Upper lobe of left lung (tissue), 6 donors: ENCODE results near the gene SVOP. TPM values are rescaled to one million over a fixed set of nuclear protein-coding genes. Genes with fewer than 3 reads are reported as not detected.

Experiments used
- ATAC-seq, 2 donors: fragments of 200-7000 bp; cut with Tn5 transposase; one replicate each; pipeline ENCODE4 v1.9.1; 2022; ENCODE audit warnings: mild to moderate bottlenecking in 2 of 2, moderate library complexity in 2 of 2; ENCODE audit not compliant: low FRiP score in 2 of 2
- DNase-seq, 2 donors: peaks; one replicate each; pipeline ENCODE4 v3.0.0-alpha.2; 2019 to 2020
- H3K27ac ChIP-seq, 4 donors: fragments of 200-600 bp; sonication (generic); one replicate each; pipeline ENCODE4 v1.5.1; 2016 to 2019
- H3K27me3 ChIP-seq, 4 donors: fragments of 200-600 bp; sonication (generic); one replicate each; pipeline ENCODE4 v1.5.1; 2017 to 2019
- H3K36me3 ChIP-seq, 4 donors: fragments of 200-600 bp; sonication (generic); one replicate each; pipeline ENCODE4 v1.5.1; 2016 to 2019
- H3K4me1 ChIP-seq, 4 donors: fragments of 200-600 bp; sonication (generic); one replicate each; pipeline ENCODE4 v1.5.1; 2018 to 2019
- H3K4me3 ChIP-seq, 4 donors: fragments of 200-600 bp; sonication (generic); one replicate each; pipeline ENCODE4 v1.5.1; 2017 to 2019; ENCODE audit warnings: mild to moderate bottlenecking in 2 of 4, moderate library complexity in 1 of 4
- H3K9me3 ChIP-seq, 4 donors: fragments of 200-600 bp; sonication (generic); one replicate each; pipeline ENCODE4 v1.5.1; 2018 to 2019
- EP300 ChIP-seq, 4 donors: sonication (generic); formaldehyde crosslinking; IDR thresholded peaks; one replicate each; pipeline ENCODE4 v1.5.1; 2017; ENCODE audit warnings: antibody characterized with exemption in 4 of 4, control low read depth in 2 of 4
- POLR2A ChIP-seq, 4 donors: fragments of 450-650 bp; IDR thresholded peaks; one replicate each; pipeline ENCODE4 v1.5.1; 2016 to 2017; ENCODE audit warnings: antibody characterized with exemption in 4 of 4, mild to moderate bottlenecking in 2 of 4
- POLR2AphosphoS5 ChIP-seq, 2 donors: sonication (generic); formaldehyde crosslinking; IDR thresholded peaks; one replicate each; pipeline ENCODE4 v1.5.1; 2017; ENCODE audit warnings: antibody characterized with exemption in 2 of 2
- WGBS, 2 donors: methylation state at CpG; one replicate each; pipeline ENCODE4 v1.1.5; 2017 to 2018; 5-methylcytosine and 5-hydroxymethylcytosine counted together
- total RNA-seq, 6 donors: library from RNA; depleted of rRNA in 4 of 6; stranded (reverse); fragments of >200 nt in 4 of 6; gene quantifications; one replicate each; pipeline versions ENCODE4 v1.1.0 to v1.2.1, GENCODE V29; 2016 to 2021
- TF ChIP-seq, protein P1 (sequence below), 6 experiments: fragments of 450-650 bp in 4 of 6; fragments of 200-600 bp in 2 of 6; sonication (generic) in 2 of 6; IDR thresholded peaks; one replicate each; pipeline ENCODE4 v1.5.1; 2016 to 2019; ENCODE audit warnings: antibody characterized with exemption in 6 of 6
- donor health status: DM: no; HTN: no; CAD: no; lungs with moderate emphysema.
- donor health status: DM: no; HTN: yes; CAD: no; lungs with severe emphysema.

SVOP gene
- total RNA-seq, 6 donors from 2014 or later, result not detected

DNA sequence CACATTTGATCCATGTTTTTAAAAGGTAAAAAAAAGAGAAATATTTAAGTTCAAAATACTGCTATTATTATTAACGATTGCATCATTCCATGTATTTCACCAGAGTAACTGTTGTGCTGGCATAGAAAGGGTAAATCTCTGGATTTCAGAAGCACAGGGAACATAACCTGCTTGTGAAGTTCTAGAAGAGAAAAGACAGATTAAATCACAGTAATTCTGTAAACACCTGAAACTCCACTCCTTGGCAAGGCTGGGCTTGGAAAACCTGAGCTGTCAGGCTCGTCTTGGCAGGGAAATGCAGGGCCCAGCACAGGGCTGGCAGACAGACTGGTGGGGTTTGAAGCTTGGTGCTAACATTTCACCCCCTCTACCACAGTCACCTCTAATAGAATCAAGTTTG lies 35.1 kb downstream of the SVOP start:
- no peaks in the 10 kb centered on the region for H3K4me1 ChIP-seq
- no peak for TF ChIP-seq EP300 (IDR thresholded peaks at IDR 0.05)
- TF ChIP-seq POLR2AphosphoS5 (IDR thresholded peaks at IDR 0.05), result no peak
- TF ChIP-seq, protein P1, sequence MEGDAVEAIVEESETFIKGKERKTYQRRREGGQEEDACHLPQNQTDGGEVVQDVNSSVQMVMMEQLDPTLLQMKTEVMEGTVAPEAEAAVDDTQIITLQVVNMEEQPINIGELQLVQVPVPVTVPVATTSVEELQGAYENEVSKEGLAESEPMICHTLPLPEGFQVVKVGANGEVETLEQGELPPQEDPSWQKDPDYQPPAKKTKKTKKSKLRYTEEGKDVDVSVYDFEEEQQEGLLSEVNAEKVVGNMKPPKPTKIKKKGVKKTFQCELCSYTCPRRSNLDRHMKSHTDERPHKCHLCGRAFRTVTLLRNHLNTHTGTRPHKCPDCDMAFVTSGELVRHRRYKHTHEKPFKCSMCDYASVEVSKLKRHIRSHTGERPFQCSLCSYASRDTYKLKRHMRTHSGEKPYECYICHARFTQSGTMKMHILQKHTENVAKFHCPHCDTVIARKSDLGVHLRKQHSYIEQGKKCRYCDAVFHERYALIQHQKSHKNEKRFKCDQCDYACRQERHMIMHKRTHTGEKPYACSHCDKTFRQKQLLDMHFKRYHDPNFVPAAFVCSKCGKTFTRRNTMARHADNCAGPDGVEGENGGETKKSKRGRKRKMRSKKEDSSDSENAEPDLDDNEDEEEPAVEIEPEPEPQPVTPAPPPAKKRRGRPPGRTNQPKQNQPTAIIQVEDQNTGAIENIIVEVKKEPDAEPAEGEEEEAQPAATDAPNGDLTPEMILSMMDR (IDR thresholded peaks at IDR 0.05), result no peak
- TF ChIP-seq POLR2A (IDR thresholded peaks at IDR 0.05), result no peak
- no peak overlapping the region for H3K27ac ChIP-seq
- no peak for ATAC-seq
- no peaks in the 10 kb centered on the region for H3K9me3 ChIP-seq
- no peaks in the 10 kb centered on the region for H3K36me3 ChIP-seq
- no peak for DNase-seq
- H3K4me3 ChIP-seq, result no peak overlapping the region
- 57% methylated on average over 2 of the region's 2 CpGs for WGBS, 2 donors
- H3K27me3 ChIP-seq, result no peaks in the 10 kb centered on the region

DNA sequence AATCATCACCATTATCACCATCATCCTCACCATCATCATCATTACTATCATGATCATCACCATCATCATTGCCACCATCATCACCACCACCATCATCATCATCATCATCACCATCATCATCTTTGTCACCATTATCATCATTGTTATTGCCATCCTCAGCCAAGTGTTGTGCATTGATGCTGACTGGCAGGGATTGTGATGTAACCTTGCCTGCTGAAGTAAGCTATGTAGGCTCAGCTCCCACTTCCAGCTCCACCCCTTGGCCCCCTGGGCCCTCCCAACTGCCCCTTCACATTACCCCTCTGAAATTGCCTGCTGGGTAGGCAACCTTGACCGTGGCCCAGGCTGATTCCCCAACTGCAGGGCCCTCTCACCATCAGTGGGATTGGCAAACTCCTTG lies 37.6 kb downstream of the SVOP start:
- H3K4me1 ChIP-seq, result no peaks in the 10 kb centered on the region
- H3K9me3 ChIP-seq, result no peaks in the 10 kb centered on the region
- H3K27me3 ChIP-seq, result no peaks in the 10 kb centered on the region
- TF ChIP-seq, protein P1 (IDR thresholded peaks at IDR 0.05), result no peak
- TF ChIP-seq POLR2A (IDR thresholded peaks at IDR 0.05) (no peak), EP300 (IDR thresholded peaks at IDR 0.05) (no peak), POLR2AphosphoS5 (IDR thresholded peaks at IDR 0.05) (no peak)
- no peak for ATAC-seq
- 67 to 77% methylated on average over 1 of the region's 1 CpG for WGBS, 2 donors
- no peak overlapping the region for H3K27ac ChIP-seq
- DNase-seq, result no peak
- H3K4me3 ChIP-seq, result no peak overlapping the region
- no peaks in the 10 kb centered on the region for H3K36me3 ChIP-seq

DNA sequence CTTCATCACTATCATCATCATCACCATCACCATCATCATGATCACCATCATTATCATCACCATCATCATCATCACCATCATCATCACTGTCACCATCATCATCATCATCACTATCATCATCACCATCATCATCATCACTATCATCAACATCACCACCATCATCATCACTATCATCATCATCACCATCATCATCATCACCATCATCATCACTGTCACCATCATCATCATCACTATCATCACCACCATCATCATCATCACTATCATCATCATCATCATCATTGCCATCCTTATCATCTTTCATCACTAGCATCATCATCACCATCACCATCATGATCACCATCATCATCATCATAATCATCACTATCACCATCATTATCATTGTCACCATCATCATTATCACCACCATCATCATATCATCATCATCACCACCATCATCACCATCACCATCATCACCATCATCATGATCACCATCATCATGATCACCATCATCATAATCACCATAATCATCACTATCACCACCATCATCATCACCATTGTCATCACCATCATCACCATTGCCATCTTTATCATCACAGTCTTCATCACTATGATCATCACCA lies 38.1 kb downstream of the SVOP start:
- TF ChIP-seq POLR2AphosphoS5 (IDR thresholded peaks at IDR 0.05) (no peak), POLR2A (IDR thresholded peaks at IDR 0.05) (no peak), EP300 (IDR thresholded peaks at IDR 0.05) (no peak)
- TF ChIP-seq, protein P1 (IDR thresholded peaks at IDR 0.05), result no peak
- no peaks in the 10 kb centered on the region for H3K27me3 ChIP-seq
- no peaks in the 10 kb centered on the region for H3K36me3 ChIP-seq
- H3K4me3 ChIP-seq, result no peak overlapping the region
- ATAC-seq, result no peak
- DNase-seq, result no peak
- no peak overlapping the region for H3K27ac ChIP-seq
- H3K4me1 ChIP-seq, result no peaks in the 10 kb centered on the region
- H3K9me3 ChIP-seq, result no peaks in the 10 kb centered on the region

DNA sequence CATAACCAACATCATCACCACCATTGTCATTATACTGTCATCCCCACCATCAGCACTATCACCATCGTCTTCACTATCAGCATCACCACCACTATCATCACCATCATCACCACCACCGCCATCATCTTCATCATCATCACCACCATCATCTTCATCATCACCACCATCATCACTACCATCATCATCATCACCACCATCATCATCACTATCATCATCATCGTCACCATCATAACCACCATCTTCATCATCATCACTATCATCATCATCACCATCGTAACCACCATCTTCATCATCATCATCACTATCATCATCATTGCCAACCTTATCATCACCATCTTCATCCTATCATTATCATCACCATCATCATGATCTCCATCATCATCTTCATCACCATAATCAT lies 39.0 kb downstream of the SVOP start:
- Histone ChIP-seq H3K4me1 (no peaks in the 10 kb centered on the region), H3K36me3 (no peaks in the 10 kb centered on the region), H3K4me3 (no peak overlapping the region), H3K27me3 (no peaks in the 10 kb centered on the region), H3K9me3 (no peaks in the 10 kb centered on the region), H3K27ac (no peak overlapping the region)
- TF ChIP-seq POLR2A (IDR thresholded peaks at IDR 0.05), result no peak
- TF ChIP-seq, protein P1 (IDR thresholded peaks at IDR 0.05), result no peak
- no peak for TF ChIP-seq EP300 (IDR thresholded peaks at IDR 0.05)
- no peak for TF ChIP-seq POLR2AphosphoS5 (IDR thresholded peaks at IDR 0.05)
- 82 to 91% methylated on average over 4 of the region's 4 CpGs for WGBS, 2 donors
- no peak for ATAC-seq
- DNase-seq, result no peak
